H9 (cell line): ENCODE data around the gene MS4A18. TPM values are rescaled to one million over a fixed set of nuclear protein-coding genes. Genes with fewer than 3 reads are reported as not detected.

Source experiments
- DNase-seq: peaks from one replicate; pipeline ENCODE4 v3.0.0-alpha.2; 2017
- H2AFZ ChIP-seq: one replicate; pipeline ENCODE4 v1.6.1; 2013; ENCODE audit warnings: mild to moderate bottlenecking, low read length, control low read depth, moderate library complexity
- H2AK5ac ChIP-seq: 2 replicates; pipeline ENCODE4 v1.6.1; 2013; ENCODE audit warnings: low read length, control low read depth, mixed read lengths; ENCODE audit not compliant: insufficient read length
- H2BK120ac ChIP-seq: one replicate; pipeline ENCODE4 v1.6.1; 2013; ENCODE audit warnings: low read depth, mild to moderate bottlenecking, low read length, control low read depth, inconsistent platforms; ENCODE audit not compliant: poor library complexity, severe bottlenecking
- H2BK12ac ChIP-seq: 2 replicates; pipeline ENCODE4 v1.6.1; 2013; ENCODE audit warnings: low read length, control low read depth, mixed read lengths, low read depth; ENCODE audit not compliant: insufficient read length
- H2BK15ac ChIP-seq: 2 replicates; pipeline ENCODE4 v1.6.1; 2013; ENCODE audit warnings: low read depth, low read length, control low read depth
- H2BK20ac ChIP-seq: one replicate; pipeline ENCODE4 v1.6.1; 2013; ENCODE audit warnings: low read depth, mild to moderate bottlenecking, low read length, control low read depth, inconsistent platforms; ENCODE audit not compliant: poor library complexity, severe bottlenecking
- H2BK5ac ChIP-seq: 2 replicates; pipeline ENCODE4 v1.6.1; 2013; ENCODE audit warnings: low read length, control low read depth, mixed read lengths; ENCODE audit not compliant: insufficient read length
- H3K14ac ChIP-seq: 2 replicates; pipeline ENCODE4 v1.6.1; 2013; ENCODE audit warnings: low read length, control low read depth; ENCODE audit not compliant: insufficient read depth
- H3K18ac ChIP-seq: 2 replicates; pipeline ENCODE4 v1.6.1; 2013; ENCODE audit warnings: low read depth, mild to moderate bottlenecking, mixed read lengths, low read length, control low read depth; ENCODE audit not compliant: insufficient read length
- H3K23ac ChIP-seq: 2 replicates; pipeline ENCODE4 v1.6.1; 2013; ENCODE audit warnings: low read length, control low read depth, mixed read lengths, low read depth; ENCODE audit not compliant: insufficient read length
- H3K23me2 ChIP-seq: 2 replicates; pipeline ENCODE4 v1.6.1; 2013; ENCODE audit warnings: low read depth, mild to moderate bottlenecking, mixed read lengths, low read length, control low read depth; ENCODE audit not compliant: insufficient read length, poor library complexity, severe bottlenecking
- H3K27ac ChIP-seq: 2 replicates; pipeline ENCODE4 v1.5.1; 2013; ENCODE audit warnings: low read length, control low read depth, mixed read lengths, low read depth; ENCODE audit not compliant: insufficient read length
- H3K27me3 ChIP-seq: 2 replicates; pipeline ENCODE4 v1.6.1; 2013; ENCODE audit warnings: low read length, control low read depth, inconsistent platforms; ENCODE audit not compliant: insufficient read depth
- H3K4ac ChIP-seq: 2 replicates; pipeline ENCODE4 v1.6.1; 2013; ENCODE audit warnings: low read depth, mild to moderate bottlenecking, control low read depth, inconsistent platforms, low read length, moderate library complexity
- H3K4me1 ChIP-seq: 2 replicates; pipeline ENCODE4 v1.6.1; 2013; ENCODE audit warnings: low read length, control low read depth, inconsistent platforms; ENCODE audit not compliant: insufficient read depth
- H3K4me2 ChIP-seq: 2 replicates; pipeline ENCODE4 v1.6.1; 2013; ENCODE audit warnings: low read length, control low read depth, mixed read lengths; ENCODE audit not compliant: insufficient read length, insufficient read depth
- H3K56ac ChIP-seq: 2 replicates; pipeline ENCODE4 v1.6.1; 2013; ENCODE audit warnings: low read depth, mild to moderate bottlenecking, mixed read lengths, low read length, control low read depth; ENCODE audit not compliant: insufficient read length
- H3K79me1 ChIP-seq: 2 replicates; pipeline ENCODE4 v1.6.1; 2013; ENCODE audit warnings: low read depth, mild to moderate bottlenecking, moderate library complexity, low read length, control low read depth, inconsistent platforms; ENCODE audit not compliant: insufficient read depth, poor library complexity, severe bottlenecking
- H3K79me2 ChIP-seq: 2 replicates; pipeline ENCODE4 v1.6.1; 2013; ENCODE audit warnings: low read length, control low read depth, inconsistent platforms; ENCODE audit not compliant: insufficient read depth
- H3K9ac ChIP-seq: 2 replicates; pipeline ENCODE4 v1.6.1; 2013; ENCODE audit warnings: low read length, control low read depth, mixed read lengths; ENCODE audit not compliant: insufficient read length; ENCODE audit errors: extremely low read depth
- H3K9me3 ChIP-seq: one replicate; pipeline ENCODE4 v1.6.1; 2013; ENCODE audit warnings: low read depth, low read length, inconsistent platforms; ENCODE audit not compliant: control insufficient read depth
- H3T11ph ChIP-seq: one replicate; pipeline ENCODE4 v1.6.1; 2013; ENCODE audit warnings: mild to moderate bottlenecking, low read length, control low read depth, inconsistent platforms
- H4K20me1 ChIP-seq: one replicate; pipeline ENCODE4 v1.6.1; 2013; ENCODE audit not compliant: control insufficient read depth, insufficient read length, insufficient read depth
- H4K5ac ChIP-seq: 2 replicates; pipeline ENCODE4 v1.6.1; 2013; ENCODE audit warnings: low read depth, mild to moderate bottlenecking, mixed read lengths, low read length, control low read depth; ENCODE audit not compliant: insufficient read length
- H4K8ac ChIP-seq: replicated peaks from 2 replicates; pipeline ENCODE4 v1.6.1; 2013; ENCODE audit warnings: low read length, control low read depth, mixed read lengths, low read depth; ENCODE audit not compliant: insufficient read length
- H4K91ac ChIP-seq: 2 replicates; pipeline ENCODE4 v1.6.1; 2013; ENCODE audit warnings: low read depth, mild to moderate bottlenecking, moderate library complexity, mixed read lengths, low read length, control low read depth; ENCODE audit not compliant: insufficient read length
- H3K27ac Mint-ChIP-seq, 3 experiments: 2 replicates in 2 of 3; 3 replicates in 1 of 3; pipeline ENCODE4 v1.8.0; 2020 to 2021; ENCODE audit warnings: mixed read lengths in 3 of 3, mild to moderate bottlenecking in 1 of 3, moderate library complexity in 1 of 3
- H3K27me3 Mint-ChIP-seq: 2 replicates; pipeline ENCODE4 v1.8.0; 2021; ENCODE audit warnings: low read depth, mild to moderate bottlenecking, moderate library complexity, mixed read lengths
- H3K36me3 Mint-ChIP-seq, 3 experiments: 2 replicates in 2 of 3; 3 replicates in 1 of 3; pipeline ENCODE4 v1.8.0; 2020 to 2021; ENCODE audit warnings: low read depth in 3 of 3, mixed read lengths in 3 of 3; ENCODE audit not compliant: insufficient read depth in 1 of 3
- H3K4me1 Mint-ChIP-seq, 2 experiments: 2 replicates each; pipeline ENCODE4 v1.8.0; 2020; ENCODE audit warnings: mixed read lengths in 2 of 2
- H3K4me3 Mint-ChIP-seq, 2 experiments: 2 replicates in 1 of 2; 3 replicates in 1 of 2; pipeline ENCODE4 v1.8.0; 2020 to 2021; ENCODE audit warnings: mild to moderate bottlenecking in 2 of 2, mixed read lengths in 2 of 2, moderate library complexity in 1 of 2
- H3K9me3 Mint-ChIP-seq, 2 experiments: 2 replicates in 1 of 2; 3 replicates in 1 of 2; pipeline ENCODE4 v1.8.0; 2020; ENCODE audit warnings: mild to moderate bottlenecking in 2 of 2, mixed read lengths in 2 of 2, moderate library complexity in 1 of 2
- WGBS: extraction: QIAGEN DNeasy Blood & Tissue Kit; methylation state at CpG from one replicate; pipeline ENCODE4 v1.1.7; 2013; ENCODE audit warnings: missing lambda C conversion rate, low lambda C conversion rate, mixed read lengths; ENCODE audit not compliant: insufficient read length; ENCODE audit errors: extremely low coverage; 5-methylcytosine and 5-hydroxymethylcytosine counted together
- total RNA-seq: library from RNA; stranded (reverse); gene quantifications from 2 replicates; pipeline ENCODE4 v1.2.1, GENCODE V29; 2021
- TF ChIP-seq, protein P1 (sequence below): fragments of 200-600 bp; sonication (generic); conservative IDR thresholded peaks from 3 replicates; pipeline ENCODE4 v1.8.0; 2021; ENCODE audit warnings: antibody characterized with exemption, mild to moderate bottlenecking

MS4A18 gene
- total RNA-seq, 1 experiment from 2014 or later, result not detected

DNA sequence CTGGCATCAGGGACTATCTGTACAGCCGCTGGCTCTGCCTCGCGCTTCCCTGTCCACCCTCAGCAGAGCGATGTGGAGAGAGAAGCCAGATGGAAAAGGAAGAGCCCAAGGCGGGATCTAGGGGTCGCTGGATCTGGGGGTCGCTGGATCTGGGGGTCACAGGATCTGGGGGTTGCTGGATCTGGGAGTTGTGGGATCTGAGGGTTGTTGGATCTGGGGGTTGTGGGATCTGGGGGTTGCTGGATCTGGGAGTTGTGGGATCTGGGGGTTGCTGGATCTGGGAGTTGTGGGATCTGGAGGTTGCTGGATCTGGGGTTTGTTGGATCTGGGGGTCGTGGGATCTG lies 58.6 kb downstream of the MS4A18 start:
- Histone ChIP-seq H3K9ac (no peak overlapping the region), H3K23ac (no peak overlapping the region), H3K4ac (no peak overlapping the region), H2BK20ac (no peak overlapping the region), H3T11ph (no peak overlapping the region), H3K27me3 (no peaks in the 10 kb centered on the region), H3K9me3 (no peaks in the 10 kb centered on the region), H3K23me2 (no peaks in the 10 kb centered on the region), H3K4me2 (no peak overlapping the region), H2AK5ac (no peak overlapping the region), H3K27ac (no peak overlapping the region), H3K14ac (no peak overlapping the region), H3K79me1 (no peaks in the 10 kb centered on the region), H2BK120ac (no peak overlapping the region), H4K8ac (no peak overlapping the region), H3K4me1 (no peaks in the 10 kb centered on the region), H2BK12ac (no peak overlapping the region), H2BK15ac (no peak overlapping the region), H4K91ac (no peak overlapping the region), H4K20me1 (no peaks in the 10 kb centered on the region), H4K5ac (no peak overlapping the region), H3K18ac (no peak overlapping the region), H3K79me2 (no peaks in the 10 kb centered on the region), H3K56ac (no peak overlapping the region), H2BK5ac (no peak overlapping the region), H2AFZ (no peak overlapping the region)
- peaks cover 4% of the 10 kb centered on the region; the same call in 1 of the 2 replicates for H3K27me3 Mint-ChIP-seq
- DNase-seq, result no peak
- H3K4me1 Mint-ChIP-seq, result no peaks in the 10 kb centered on the region
- H3K4me3 Mint-ChIP-seq, result no peak overlapping the region
- no peaks in the 10 kb centered on the region for H3K36me3 Mint-ChIP-seq
- TF ChIP-seq, protein P1, sequence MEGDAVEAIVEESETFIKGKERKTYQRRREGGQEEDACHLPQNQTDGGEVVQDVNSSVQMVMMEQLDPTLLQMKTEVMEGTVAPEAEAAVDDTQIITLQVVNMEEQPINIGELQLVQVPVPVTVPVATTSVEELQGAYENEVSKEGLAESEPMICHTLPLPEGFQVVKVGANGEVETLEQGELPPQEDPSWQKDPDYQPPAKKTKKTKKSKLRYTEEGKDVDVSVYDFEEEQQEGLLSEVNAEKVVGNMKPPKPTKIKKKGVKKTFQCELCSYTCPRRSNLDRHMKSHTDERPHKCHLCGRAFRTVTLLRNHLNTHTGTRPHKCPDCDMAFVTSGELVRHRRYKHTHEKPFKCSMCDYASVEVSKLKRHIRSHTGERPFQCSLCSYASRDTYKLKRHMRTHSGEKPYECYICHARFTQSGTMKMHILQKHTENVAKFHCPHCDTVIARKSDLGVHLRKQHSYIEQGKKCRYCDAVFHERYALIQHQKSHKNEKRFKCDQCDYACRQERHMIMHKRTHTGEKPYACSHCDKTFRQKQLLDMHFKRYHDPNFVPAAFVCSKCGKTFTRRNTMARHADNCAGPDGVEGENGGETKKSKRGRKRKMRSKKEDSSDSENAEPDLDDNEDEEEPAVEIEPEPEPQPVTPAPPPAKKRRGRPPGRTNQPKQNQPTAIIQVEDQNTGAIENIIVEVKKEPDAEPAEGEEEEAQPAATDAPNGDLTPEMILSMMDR, result no peak
- H3K9me3 Mint-ChIP-seq, result peaks cover 0 to 2% of the 10 kb centered on the region in 2 experiments; a peak in 1 of 5 replicates
- H3K27ac Mint-ChIP-seq, result no peak overlapping the region
- WGBS, result no CpG with 5 or more reads among the region's 8 CpGs
